Natural killer cell (primary cell): ENCODE measurements around the gene RBFOX1. TPM values are rescaled to one million over a fixed set of nuclear protein-coding genes. Genes with fewer than 3 reads are reported as not detected.

Experiments
- ATAC-seq, 3 donors: fragments of 150-1000 bp in 2 of 3; fragments of 200-7000 bp in 1 of 3; cut with Tn5 transposase; 1 replicate in 1 of 3; 2 replicates in 2 of 3; pipeline ENCODE4 v1.10.0; 2021; ENCODE audit warnings: mild to moderate bottlenecking in 2 of 3, moderate library complexity in 2 of 3
- DNase-seq, 2 donors: peaks; one replicate each; pipeline versions ENCODE4 v3.0.0 to v3.0.0-alpha.2; 2013 to 2021; ENCODE audit warnings: mixed read lengths in 1 of 2
- H3K27ac ChIP-seq: one replicate; pipeline ENCODE4 v1.5.1; 2013; ENCODE audit warnings: mild to moderate bottlenecking, low read length
- H3K27me3 ChIP-seq: one replicate; pipeline ENCODE4 v1.6.1; 2013; ENCODE audit warnings: low read length; ENCODE audit not compliant: control insufficient read depth, insufficient read depth
- H3K36me3 ChIP-seq: one replicate; pipeline ENCODE4 v1.6.1; 2013; ENCODE audit warnings: low read length; ENCODE audit not compliant: control insufficient read depth, insufficient read depth
- H3K4me1 ChIP-seq: one replicate; pipeline ENCODE4 v1.6.1; 2013; ENCODE audit warnings: low read length; ENCODE audit not compliant: control insufficient read depth, insufficient read depth
- H3K4me3 ChIP-seq: one replicate; pipeline ENCODE4 v1.5.1; 2013; ENCODE audit warnings: low read length
- H3K9me3 ChIP-seq: one replicate; pipeline ENCODE4 v1.6.1; 2013; ENCODE audit warnings: low read length; ENCODE audit not compliant: control insufficient read depth, insufficient read depth
- H3K27ac Mint-ChIP-seq, 2 donors: one replicate each; pipeline ENCODE4 v1.8.0; 2022; ENCODE audit warnings: mild to moderate bottlenecking in 2 of 2, mixed read lengths in 2 of 2, moderate library complexity in 1 of 2
- H3K27me3 Mint-ChIP-seq, 2 donors: one replicate each; pipeline ENCODE4 v1.8.0; 2022; ENCODE audit warnings: low read depth in 2 of 2, mixed read lengths in 2 of 2
- H3K36me3 Mint-ChIP-seq: one replicate; pipeline ENCODE4 v1.8.0; 2022; ENCODE audit warnings: mixed read lengths
- H3K4me1 Mint-ChIP-seq, 2 donors: one replicate each; pipeline ENCODE4 v1.8.0; 2022; ENCODE audit warnings: mixed read lengths in 2 of 2
- H3K4me3 Mint-ChIP-seq: one replicate; pipeline ENCODE4 v1.8.0; 2022; ENCODE audit warnings: mild to moderate bottlenecking, moderate library complexity, mixed read lengths
- H3K9me3 Mint-ChIP-seq, 2 donors: one replicate each; pipeline ENCODE4 v1.8.0; 2022; ENCODE audit warnings: mixed read lengths in 2 of 2
- CTCF ChIP-seq: fragments of 200-600 bp; IDR thresholded peaks from one replicate; pipeline ENCODE4 v1.8.0; 2022; ENCODE audit warnings: antibody characterized with exemption
- WGBS: methylation state at CpG from one replicate; pipeline ENCODE4 v1.1.7; 2013; ENCODE audit warnings: missing lambda C conversion rate; ENCODE audit not compliant: insufficient coverage; 5-methylcytosine and 5-hydroxymethylcytosine counted together
- intact Hi-C: fragments of 100-400 bp; cut with micrococcal nuclease; formaldehyde crosslinking; loops from one replicate; pipeline ENCODE4 v1.14.2; 2022
- total RNA-seq, 4 donors: library from RNA; stranded (reverse); fragments of 120-200 nt in 1 of 4; gene quantifications; one replicate each; pipeline versions ENCODE4 v1.2.3 to v1.2.4, GENCODE V29; 2013 to 2022

RBFOX1 gene
- total RNA-seq, 3 donors from 2014 or later (not counting 1 experiment from before 2014, with no cell fraction given) = not detected

GRCh38 chr16:7744546-7745264 is 412.1 kb downstream of the RBFOX1 start:
- Histone ChIP-seq H3K4me1 (no peaks in the 10 kb centered on the region), H3K27me3 (no peaks in the 10 kb centered on the region), H3K4me3 (no peak overlapping the region), H3K27ac (no peak overlapping the region), H3K36me3 (no peaks in the 10 kb centered on the region), H3K9me3 (no peaks in the 10 kb centered on the region)
- ATAC-seq (no peak), DNase-seq (no peak)
- H3K9me3 Mint-ChIP-seq = peaks cover 2 to 6% of the 10 kb centered on the region in 2 donors
- WGBS = 84% methylated on average over 7 of the region's 7 CpGs
- H3K27ac Mint-ChIP-seq = no peak overlapping the region
- no peaks in the 10 kb centered on the region for H3K36me3 Mint-ChIP-seq
- TF ChIP-seq CTCF = no peak
- H3K4me1 Mint-ChIP-seq = no peaks in the 10 kb centered on the region
- intact Hi-C loops = no loop called here
- no peak overlapping the region for H3K4me3 Mint-ChIP-seq
- H3K27me3 Mint-ChIP-seq = no peaks in the 10 kb centered on the region

- DNase-seq (no peak), ATAC-seq (no peak)
- Histone ChIP-seq H3K9me3 (no peaks in the 10 kb centered on the region), H3K27me3 (no peaks in the 10 kb centered on the region), H3K4me3 (no peak overlapping the region), H3K36me3 (no peaks in the 10 kb centered on the region), H3K4me1 (no peaks in the 10 kb centered on the region), H3K27ac (no peak overlapping the region)
- no peak for TF ChIP-seq CTCF
- Mint-ChIP-seq H3K4me3 (no peak overlapping the region), H3K27ac (no peak overlapping the region), H3K9me3 (peaks cover 2 to 8% of the 10 kb centered on the region in 2 donors), H3K36me3 (no peaks in the 10 kb centered on the region), H3K27me3 (no peaks in the 10 kb centered on the region), H3K4me1 (no peaks in the 10 kb centered on the region)
- 82% methylated on average over 2 of the region's 4 CpGs for WGBS
- intact Hi-C loops = no loop called here
These were observed 412.6 kb downstream of the RBFOX1 start for GRCh38 chr16:7745276-7745675.

- Mint-ChIP-seq H3K4me1 (no peaks in the 10 kb centered on the region), H3K27ac (no peak overlapping the region), H3K4me3 (no peak overlapping the region), H3K9me3 (peaks cover 0 to 6% of the 10 kb centered on the region in 2 donors), H3K36me3 (no peaks in the 10 kb centered on the region), H3K27me3 (no peaks in the 10 kb centered on the region)
- no peaks in the 10 kb centered on the region for H3K4me1 ChIP-seq
- no peak overlapping the region for H3K27ac ChIP-seq
- H3K27me3 ChIP-seq = no peaks in the 10 kb centered on the region
- 86% methylated on average over 3 of the region's 3 CpGs for WGBS
- no peaks in the 10 kb centered on the region for H3K36me3 ChIP-seq
- H3K4me3 ChIP-seq = no peak overlapping the region
- intact Hi-C loops = no loop called here
- ATAC-seq (no peak), DNase-seq (no peak)
- no peak for TF ChIP-seq CTCF
- no peaks in the 10 kb centered on the region for H3K9me3 ChIP-seq
These were observed 414.3 kb downstream of the RBFOX1 start for GRCh38 chr16:7746941-7747340.

GRCh38 chr16:7748522-7748921 is 415.9 kb downstream of the RBFOX1 start:
- TF ChIP-seq CTCF = no peak

More at GRCh38 chr16:7748522-7748921, 415.9 kb downstream of the RBFOX1 start:
- Histone ChIP-seq H3K4me1 (no peaks in the 10 kb centered on the region), H3K36me3 (no peaks in the 10 kb centered on the region), H3K27me3 (no peaks in the 10 kb centered on the region), H3K27ac (no peak overlapping the region), H3K4me3 (no peak overlapping the region), H3K9me3 (no peaks in the 10 kb centered on the region)
- no peak overlapping the region for H3K4me3 Mint-ChIP-seq
- H3K27me3 Mint-ChIP-seq = no peaks in the 10 kb centered on the region
- H3K4me1 Mint-ChIP-seq = no peaks in the 10 kb centered on the region
- ATAC-seq (no peak), DNase-seq (no peak)
- no peaks in the 10 kb centered on the region for H3K36me3 Mint-ChIP-seq
- no peak overlapping the region for H3K27ac Mint-ChIP-seq
- peaks cover 0 to 7% of the 10 kb centered on the region in 2 donors for H3K9me3 Mint-ChIP-seq
- WGBS = no CpG with 5 or more reads among the region's 4 CpGs
- intact Hi-C loops = no loop called here
